Right forelimb (tissue), 1 donor: ENCODE data around the gene UNC119B.
"Not testable (repeated sequence)": the region's sequence is repeated elsewhere in the genome, so short reads cannot be mapped to it uniquely, and the experiment has no call there.

ENCODE experiments used
- DNase-seq: peaks from one replicate; pipeline ENCODE4 v3.0.0-alpha.2; 2018

UNC119B gene

DNA sequence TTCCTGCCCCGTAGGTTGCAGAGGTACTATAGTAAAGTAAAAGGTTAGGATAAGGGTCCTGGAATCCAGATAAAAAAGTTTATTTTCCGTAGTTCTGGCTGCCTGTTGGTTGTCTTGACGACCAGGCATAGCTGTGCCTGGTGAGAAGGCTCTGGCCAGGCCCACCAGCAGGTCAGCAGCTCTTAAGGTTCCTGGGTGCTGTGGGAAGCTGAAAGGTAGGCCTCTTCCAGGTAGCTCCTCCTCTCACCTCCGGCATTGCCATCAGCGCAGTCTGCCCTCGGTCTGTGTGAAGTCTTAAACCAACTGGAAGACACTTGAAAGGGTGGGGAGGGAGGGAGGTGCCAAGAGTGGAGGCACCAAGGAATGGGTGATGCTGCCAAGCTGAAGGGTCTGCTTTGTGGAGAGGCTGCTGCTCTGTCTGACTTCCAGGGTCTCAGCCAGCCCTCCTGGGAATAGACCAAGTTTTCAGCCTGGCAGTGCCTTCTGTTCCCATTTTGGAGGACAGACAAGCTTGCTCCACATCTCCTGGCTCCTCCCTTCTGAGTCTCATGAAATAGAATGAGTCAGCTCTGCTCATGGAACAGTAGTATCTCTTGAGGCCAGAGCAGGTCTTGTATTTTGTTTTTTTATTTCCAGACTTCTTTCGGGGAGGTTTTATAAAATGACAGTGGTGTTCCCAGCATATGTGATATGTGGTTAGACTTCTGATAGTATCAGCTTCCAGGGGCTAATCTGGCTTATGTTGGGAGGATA lies 10.2 kb downstream of the UNC119B start:
- DNase-seq, result no peak

DNA sequence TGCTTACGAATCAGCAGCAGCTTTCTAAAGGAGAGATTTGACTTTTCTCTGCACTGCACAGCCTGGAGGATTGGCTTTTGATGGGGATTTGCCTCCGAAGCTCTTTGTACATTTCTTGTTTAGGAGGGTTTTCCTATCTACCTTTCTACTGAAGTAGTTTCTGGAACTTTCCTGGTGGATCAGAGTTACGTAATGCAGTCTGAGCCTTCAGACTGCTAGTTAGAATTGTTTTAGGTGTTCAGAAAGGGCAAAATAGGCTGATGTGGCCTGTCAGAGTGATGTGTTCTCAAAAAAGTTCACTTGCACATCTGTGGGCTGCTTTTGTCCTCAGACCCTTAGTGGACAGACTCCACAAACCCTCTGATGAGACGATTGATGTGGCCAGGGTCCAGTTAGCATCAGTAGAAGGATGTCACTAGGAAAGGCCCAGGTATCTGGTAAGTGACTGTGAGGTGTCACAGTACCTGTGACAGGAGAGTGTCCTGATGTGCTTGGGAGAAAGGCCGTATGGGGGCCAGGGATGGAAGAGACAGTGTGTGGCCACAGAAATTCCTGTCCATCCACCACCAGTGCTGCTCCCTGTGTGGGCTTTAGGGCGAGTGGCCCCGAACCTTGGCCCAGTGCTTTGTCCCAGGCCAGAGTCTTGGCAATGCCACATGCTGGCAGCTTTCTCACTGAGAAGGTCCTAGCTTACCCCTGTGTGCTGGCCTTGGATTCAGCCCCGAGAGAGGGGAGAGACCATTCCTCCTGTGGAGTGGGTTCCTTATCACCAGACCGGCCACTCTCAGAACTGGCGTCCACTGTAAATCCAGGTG lies 10.9 kb downstream of the UNC119B start:
- DNase-seq, result no peak

GRCh38 chr12:120721866-120722265 lies 11.6 kb downstream of the UNC119B start:
- DNase-seq, result no peak

DNA sequence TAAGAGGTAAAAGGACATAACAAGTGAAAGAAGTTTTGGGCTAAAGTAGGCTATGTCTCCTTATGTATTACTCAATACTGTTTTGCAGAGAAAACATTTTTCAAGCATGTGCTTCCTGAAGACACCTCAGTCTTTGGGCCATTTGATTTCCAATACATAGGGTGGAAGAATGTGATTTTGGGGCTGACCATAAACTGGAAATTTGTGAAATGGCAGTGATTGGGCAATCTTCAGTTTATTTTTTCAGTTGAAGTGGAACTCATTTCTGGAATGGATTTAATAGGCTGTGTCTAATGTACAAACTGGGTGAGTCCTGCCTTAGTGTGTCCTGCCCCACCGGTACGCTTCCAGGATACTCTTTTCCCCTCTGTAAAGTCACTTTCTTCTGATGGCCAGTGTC lies 12.5 kb downstream of the UNC119B start:
- DNase-seq, result no peak

DNA sequence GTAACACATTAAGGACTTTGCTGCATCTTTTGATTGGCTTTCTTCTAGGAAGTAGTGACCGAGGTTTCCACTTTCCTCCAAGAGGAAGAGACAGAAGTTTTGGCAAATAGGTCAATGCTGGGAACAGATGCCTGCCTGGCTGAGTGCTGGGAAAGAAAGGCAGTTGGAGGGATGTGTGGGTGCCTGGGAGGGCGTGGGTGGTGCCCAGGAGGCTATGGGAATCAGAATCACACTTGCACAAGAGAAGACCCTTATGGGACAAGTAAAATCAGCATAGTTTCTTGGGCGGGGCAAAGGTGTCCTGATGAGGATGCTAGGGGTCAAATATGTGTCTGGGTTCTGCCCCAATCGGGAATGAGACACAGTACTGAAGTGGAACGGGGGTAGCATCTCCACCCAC lies 14.5 kb downstream of the UNC119B start:
- DNase-seq, result no peak

DNA sequence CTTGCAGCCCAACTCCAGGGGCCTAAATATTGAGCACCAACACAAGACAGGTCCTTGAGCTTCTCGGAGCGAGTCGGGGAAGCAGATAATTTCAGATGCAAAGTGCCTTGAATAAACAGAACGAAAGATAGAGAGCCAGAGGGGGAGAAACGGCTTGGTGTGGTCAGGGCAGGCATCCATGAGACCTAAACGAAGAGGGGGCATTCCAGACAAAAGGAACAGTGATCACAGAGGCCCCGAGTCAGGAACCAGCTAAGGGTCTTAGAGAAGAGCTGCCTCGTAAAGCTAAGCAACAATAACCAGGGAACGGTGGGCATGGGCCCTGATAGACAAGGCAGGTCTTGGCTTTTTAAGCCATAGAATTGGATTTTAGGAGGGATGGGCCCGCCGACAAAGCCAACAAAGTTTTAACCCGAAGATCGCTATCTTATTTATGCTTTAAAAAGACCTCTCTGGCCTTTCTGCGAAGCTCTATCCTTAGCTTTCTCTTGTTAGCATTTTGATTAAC lies 14.9 kb downstream of the UNC119B start:
- DNase-seq, result no peak

GRCh38 chr12:120725659-120726509 lies 15.6 kb downstream of the UNC119B start, which contains the start of gene ACADS:
ACADS (plus strand) TSS chr12:120725826; CDS start chr12:120725886, 60 bp downstream.
- peak; percentile 88 for DNase-seq

DNA sequence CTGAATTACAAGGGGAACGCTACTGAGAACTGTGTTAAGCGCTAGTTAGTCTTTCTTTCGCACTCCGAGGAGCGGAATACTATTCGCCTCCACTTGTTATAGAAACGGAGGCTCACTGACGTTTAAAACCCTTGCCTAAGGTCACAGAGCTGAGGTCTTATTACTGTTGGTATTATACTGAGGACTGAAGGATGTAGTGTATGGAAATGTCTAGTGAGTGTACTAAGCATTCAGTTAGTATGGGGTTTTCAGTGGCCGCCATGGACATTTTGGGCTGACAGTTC lies 16.2 kb downstream of the UNC119B start:
- no peak for DNase-seq

DNA sequence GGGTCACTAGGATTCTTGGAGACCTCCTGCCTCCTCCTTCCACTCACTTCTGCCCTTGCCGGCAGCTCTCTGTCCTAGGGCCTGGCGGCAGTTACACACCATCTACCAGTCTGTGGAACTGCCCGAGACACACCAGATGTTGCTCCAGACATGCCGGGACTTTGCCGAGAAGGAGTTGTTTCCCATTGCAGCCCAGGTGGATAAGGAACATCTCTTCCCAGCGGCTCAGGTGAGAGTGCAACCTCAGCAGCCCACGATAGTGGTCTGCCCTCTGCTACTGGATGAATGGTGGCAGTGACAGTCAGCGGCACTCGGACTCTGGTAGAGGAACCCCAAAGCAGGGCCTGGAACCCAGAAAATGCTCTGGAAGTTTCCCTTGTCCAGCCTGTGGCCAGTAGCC lies 16.7 kb downstream of the UNC119B start:
- DNase-seq, result no peak

DNA sequence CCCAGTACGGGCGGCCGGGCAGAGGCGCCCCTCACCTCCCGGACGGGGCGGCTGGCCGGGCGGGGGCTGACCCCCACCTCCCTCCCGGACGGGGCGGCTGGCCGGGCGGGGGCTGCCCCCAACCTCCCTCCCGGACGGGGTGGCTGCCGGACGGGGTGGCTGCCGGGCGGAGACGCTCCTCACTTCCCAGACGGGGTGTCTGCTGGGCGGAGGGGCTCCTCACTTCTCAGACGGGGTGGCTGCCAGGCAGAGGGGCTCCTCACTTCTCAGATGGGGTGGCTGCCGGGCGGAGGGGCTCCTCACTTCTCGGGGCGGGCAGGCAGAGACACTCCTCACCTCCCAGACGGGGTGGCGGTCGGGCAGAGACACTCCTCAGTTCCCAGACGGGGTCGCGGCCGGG lies 21.9 kb downstream of the UNC119B start:
- DNase-seq, result not testable (repeated sequence)

GRCh38 chr12:120733574-120733973 lies 23.3 kb downstream of the UNC119B start:
- DNase-seq, result no peak

DNA sequence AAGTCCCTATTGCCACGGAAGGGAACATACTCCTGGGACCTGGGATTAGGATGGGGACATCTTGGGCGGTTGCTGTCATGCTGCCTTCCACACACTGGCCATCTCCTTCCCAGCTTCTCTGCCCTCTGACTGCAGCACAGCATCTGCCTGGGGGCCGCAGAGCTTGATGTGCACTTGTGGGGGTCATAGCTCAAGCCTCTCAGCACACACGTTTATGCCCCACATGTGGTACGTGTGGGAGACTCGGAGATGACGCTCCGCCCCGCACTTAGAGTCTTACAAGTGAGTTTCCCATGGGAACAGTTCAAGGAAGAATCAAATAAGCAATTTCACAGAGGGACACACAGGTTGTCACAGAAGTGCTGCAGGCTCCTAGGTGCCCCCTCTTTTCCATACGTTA lies 24.0 kb downstream of the UNC119B start:
- no peak for DNase-seq

GRCh38 chr12:120735181-120735580 lies 24.9 kb downstream of the UNC119B start:
- DNase-seq, result no peak

DNA sequence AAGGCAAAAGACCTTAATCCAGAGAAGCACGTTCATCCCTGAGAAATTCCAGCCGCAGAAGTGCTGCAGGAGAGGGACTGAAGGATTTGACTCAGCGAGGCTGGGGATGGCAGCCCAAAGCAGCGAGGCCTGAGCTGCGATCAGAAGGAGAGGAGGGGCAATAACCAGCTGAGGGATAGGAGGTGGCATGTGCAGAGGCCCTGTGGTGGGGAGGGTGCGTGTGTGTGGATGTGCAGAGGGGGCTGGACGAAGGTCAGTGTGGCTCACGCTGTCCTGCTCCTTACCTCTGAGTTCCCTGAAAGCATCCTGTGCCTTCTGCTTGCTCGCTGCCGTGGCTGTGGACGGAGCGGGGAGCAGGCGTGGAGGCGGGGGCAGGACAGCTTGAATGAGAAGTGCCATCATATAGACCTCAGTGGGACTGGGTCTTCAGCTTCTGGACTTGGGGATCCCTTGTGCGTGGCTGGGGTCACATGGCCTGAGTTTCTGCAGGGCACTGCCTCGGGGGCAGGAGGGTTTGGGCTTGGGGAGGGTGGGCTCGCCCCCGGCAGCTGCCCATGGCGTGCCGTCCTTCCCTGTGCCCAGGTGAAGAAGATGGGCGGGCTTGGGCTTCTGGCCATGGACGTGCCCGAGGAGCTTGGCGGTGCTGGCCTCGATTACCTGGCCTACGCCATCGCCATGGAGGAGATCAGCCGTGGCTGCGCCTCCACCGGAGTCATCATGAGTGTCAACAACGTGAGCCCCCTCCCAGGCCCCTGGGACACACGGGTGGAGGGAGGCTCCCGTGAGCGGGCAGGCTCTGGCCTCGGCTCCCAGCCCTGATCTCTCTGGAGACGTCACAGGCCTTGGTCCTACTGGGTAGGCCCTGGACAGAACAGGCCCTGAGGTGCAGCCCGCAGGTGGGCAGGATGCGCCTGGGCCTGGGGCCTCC lies 26.4 kb downstream of the UNC119B start:
- DNase-seq, result no peak

DNA sequence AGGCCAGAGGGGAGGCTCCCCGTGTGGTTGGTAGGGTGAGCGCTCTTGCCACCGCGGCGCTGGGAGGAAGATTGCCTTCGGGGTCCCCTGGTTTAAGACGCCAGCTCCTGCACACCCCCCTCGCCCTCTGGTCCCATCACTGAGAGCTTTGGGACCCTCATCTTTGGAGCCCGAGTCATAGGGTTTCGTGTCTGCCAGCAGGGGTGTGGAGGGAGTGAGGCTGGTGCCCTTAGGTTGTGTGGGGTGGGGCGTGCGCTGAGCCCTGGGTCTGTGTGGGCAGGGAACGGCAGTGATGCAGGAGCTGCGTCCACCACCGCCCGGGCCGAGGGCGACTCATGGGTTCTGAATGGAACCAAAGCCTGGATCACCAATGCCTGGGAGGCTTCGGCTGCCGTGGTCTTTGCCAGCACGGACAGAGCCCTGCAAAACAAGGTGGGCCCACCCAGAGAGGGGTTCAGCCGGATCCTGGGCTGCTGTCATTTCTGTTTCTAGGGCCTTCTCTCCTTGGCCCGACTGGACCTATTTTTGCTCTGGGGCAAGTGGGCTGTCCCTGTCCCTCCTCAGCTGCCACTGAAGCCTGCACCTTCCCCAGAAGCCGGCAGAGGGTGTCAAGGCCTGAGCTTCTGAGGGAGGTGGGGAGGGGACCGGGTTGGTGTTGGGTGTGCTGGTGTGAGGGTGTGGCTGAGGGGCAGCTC lies 27.4 kb downstream of the UNC119B start:
- DNase-seq, result no peak

DNA sequence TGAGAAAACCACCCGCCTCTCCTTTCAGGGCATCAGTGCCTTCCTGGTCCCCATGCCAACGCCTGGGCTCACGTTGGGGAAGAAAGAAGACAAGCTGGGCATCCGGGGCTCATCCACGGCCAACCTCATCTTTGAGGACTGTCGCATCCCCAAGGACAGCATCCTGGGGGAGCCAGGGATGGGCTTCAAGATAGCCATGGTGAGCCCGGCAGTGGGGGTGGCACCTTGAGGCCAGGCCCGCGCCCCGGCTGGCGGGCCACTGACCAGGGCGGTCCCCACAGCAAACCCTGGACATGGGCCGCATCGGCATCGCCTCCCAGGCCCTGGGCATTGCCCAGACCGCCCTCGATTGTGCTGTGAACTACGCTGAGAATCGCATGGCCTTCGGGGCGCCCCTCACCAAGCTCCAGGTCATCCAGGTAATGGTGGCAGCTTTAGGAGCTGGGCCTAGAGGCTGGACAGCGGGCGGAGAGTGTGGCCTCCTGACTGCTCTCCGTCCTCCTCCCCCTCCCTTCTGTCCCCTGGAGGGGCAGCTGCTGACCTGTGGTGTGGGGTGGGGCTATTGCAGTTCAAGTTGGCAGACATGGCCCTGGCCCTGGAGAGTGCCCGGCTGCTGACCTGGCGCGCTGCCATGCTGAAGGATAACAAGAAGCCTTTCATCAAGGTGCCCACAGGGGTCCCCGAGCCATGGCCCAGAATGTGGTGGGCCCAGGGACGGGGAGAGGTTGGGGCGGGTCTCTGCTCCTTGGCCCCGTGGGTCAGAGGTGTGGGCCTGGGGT lies 28.2 kb downstream of the UNC119B start:
- no peak for DNase-seq

- no peak for DNase-seq
These were observed 28.9 kb downstream of the UNC119B start for GRCh38 chr12:120739031-120739762.

- no peak for DNase-seq
These were observed 29.8 kb downstream of the UNC119B start for GRCh38 chr12:120739821-120740613.

- DNase-seq, result no peak
These were observed 30.6 kb downstream of the UNC119B start for GRCh38 chr12:120740871-120741270.
